ENCODE results near the gene CBX5. TPM values are rescaled to one million over a fixed set of nuclear protein-coding genes. Genes with fewer than 3 reads are reported as not detected.

Gene CBX5
- total RNA-seq, 1 donor from 2014 or later: 288 TPM

GRCh38 chr12:54201001-54201794 is 78.7 kb downstream of the CBX5 start:
- Histone ChIP-seq H3K27ac (no peak overlapping the region), H3K9ac (no peak overlapping the region), H3K36me3 (no peaks in the 10 kb centered on the region), H3F3A (ENCODE audit: low read depth) (no peaks in the 10 kb centered on the region), H3K4me3 (no peak overlapping the region), H2AFZ (replicated peaks) (no peak overlapping the region), H3K79me2 (ENCODE audit: low read depth) (no peaks in the 10 kb centered on the region), H3K4me1 (no peaks in the 10 kb centered on the region), H3K27me3 (peaks cover 100% of the 10 kb centered on the region), H3K4me2 (no peak overlapping the region), H4K20me1 (ENCODE audit: low read depth) (peaks cover 2% of the 10 kb centered on the region), H3K9me3 (ENCODE audit: low read depth) (no peaks in the 10 kb centered on the region)
- Mint-ChIP-seq H3K4me3 (no peak overlapping the region), H3K9me3 (no peaks in the 10 kb centered on the region), H3K36me3 (no peaks in the 10 kb centered on the region), H3K27me3 (ENCODE audit: insufficient read depth, low read depth) (peaks cover 67% of the 10 kb centered on the region), H3K27ac (no peak overlapping the region), H3K4me1 (peaks cover 3% of the 10 kb centered on the region)
- DNase-seq (ENCODE audit: low spot score): peak; percentile 84
- peak; percentile 58 for TF ChIP-seq EZH2phosphoT487 (IDR thresholded peaks at IDR 0.05)
- TF ChIP-seq EZH2 (IDR thresholded peaks at IDR 0.05): peak; percentile 78
- TF ChIP-seq, protein P1, sequence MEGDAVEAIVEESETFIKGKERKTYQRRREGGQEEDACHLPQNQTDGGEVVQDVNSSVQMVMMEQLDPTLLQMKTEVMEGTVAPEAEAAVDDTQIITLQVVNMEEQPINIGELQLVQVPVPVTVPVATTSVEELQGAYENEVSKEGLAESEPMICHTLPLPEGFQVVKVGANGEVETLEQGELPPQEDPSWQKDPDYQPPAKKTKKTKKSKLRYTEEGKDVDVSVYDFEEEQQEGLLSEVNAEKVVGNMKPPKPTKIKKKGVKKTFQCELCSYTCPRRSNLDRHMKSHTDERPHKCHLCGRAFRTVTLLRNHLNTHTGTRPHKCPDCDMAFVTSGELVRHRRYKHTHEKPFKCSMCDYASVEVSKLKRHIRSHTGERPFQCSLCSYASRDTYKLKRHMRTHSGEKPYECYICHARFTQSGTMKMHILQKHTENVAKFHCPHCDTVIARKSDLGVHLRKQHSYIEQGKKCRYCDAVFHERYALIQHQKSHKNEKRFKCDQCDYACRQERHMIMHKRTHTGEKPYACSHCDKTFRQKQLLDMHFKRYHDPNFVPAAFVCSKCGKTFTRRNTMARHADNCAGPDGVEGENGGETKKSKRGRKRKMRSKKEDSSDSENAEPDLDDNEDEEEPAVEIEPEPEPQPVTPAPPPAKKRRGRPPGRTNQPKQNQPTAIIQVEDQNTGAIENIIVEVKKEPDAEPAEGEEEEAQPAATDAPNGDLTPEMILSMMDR (IDR thresholded peaks at IDR 0.05): peak; percentile 96

DNA sequence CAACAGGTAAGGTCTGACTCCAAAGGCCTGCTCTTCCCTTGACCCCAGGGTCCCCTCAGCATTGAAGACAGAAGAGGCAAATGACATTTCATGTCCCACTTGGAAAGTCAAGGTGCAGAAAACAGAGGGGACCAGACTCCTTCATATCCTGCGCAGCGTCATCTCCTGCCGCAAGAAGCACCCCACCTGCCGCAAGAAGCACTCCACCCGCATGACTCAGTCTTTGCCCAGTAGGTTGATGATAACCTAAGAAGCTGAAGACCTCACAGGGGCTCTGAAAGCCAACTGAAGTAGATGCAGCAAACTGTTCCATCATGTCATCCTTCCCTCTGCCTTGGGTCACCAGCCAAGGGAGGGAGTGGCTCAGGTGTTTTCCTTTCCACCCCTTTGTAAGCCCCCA is 79.5 kb downstream of the CBX5 start:
- Mint-ChIP-seq H3K4me3 (peak overlapping the region; percentile 38), H3K9me3 (no peaks in the 10 kb centered on the region)
- H3K27me3 ChIP-seq: peaks cover 100% of the 10 kb centered on the region

GRCh38 chr12:54199917-54200316 is 80.0 kb downstream of the CBX5 start:
- Mint-ChIP-seq H3K27me3 (ENCODE audit: insufficient read depth, low read depth) (peaks cover 74% of the 10 kb centered on the region), H3K9me3 (no peaks in the 10 kb centered on the region), H3K4me1 (no peaks in the 10 kb centered on the region), H3K4me3 (no peak overlapping the region), H3K36me3 (no peaks in the 10 kb centered on the region), H3K27ac (no peak overlapping the region)
- no peaks in the 10 kb centered on the region for H3K9me3 ChIP-seq (ENCODE audit: low read depth)
- H3K36me3 ChIP-seq: no peaks in the 10 kb centered on the region
- peaks cover 2% of the 10 kb centered on the region for H4K20me1 ChIP-seq (ENCODE audit: low read depth)
- H3K79me2 ChIP-seq (ENCODE audit: low read depth): no peaks in the 10 kb centered on the region
- no peak overlapping the region for H3K9ac ChIP-seq
- peaks cover 100% of the 10 kb centered on the region for H3K27me3 ChIP-seq
- H3K4me1 ChIP-seq: no peaks in the 10 kb centered on the region
- no peak for TF ChIP-seq EZH2phosphoT487 (IDR thresholded peaks at IDR 0.05)
- TF ChIP-seq, protein P1 (IDR thresholded peaks at IDR 0.05): no peak
- TF ChIP-seq EZH2 (IDR thresholded peaks at IDR 0.05): no peak
- DNase-seq (ENCODE audit: low spot score): no peak
- H3K4me3 ChIP-seq: no peak overlapping the region
- H2AFZ ChIP-seq (replicated peaks): no peak overlapping the region
- no peaks in the 10 kb centered on the region for H3F3A ChIP-seq (ENCODE audit: low read depth)
- H3K27ac ChIP-seq: no peak overlapping the region
- H3K4me2 ChIP-seq: no peak overlapping the region

More for the DNA sequence above, 79.5 kb downstream of the CBX5 start:
- H3K9me3 ChIP-seq (ENCODE audit: low read depth): no peaks in the 10 kb centered on the region
- DNase-seq (ENCODE audit: low spot score): no peak
- H2AFZ ChIP-seq (replicated peaks): no peak overlapping the region
- peaks cover 2% of the 10 kb centered on the region for H4K20me1 ChIP-seq (ENCODE audit: low read depth)
- TF ChIP-seq EZH2phosphoT487 (IDR thresholded peaks at IDR 0.05) (no peak), EZH2 (IDR thresholded peaks at IDR 0.05) (no peak)
- TF ChIP-seq, protein P1 (IDR thresholded peaks at IDR 0.05): no peak
- no peaks in the 10 kb centered on the region for H3K79me2 ChIP-seq (ENCODE audit: low read depth)
- no peaks in the 10 kb centered on the region for H3K36me3 Mint-ChIP-seq
- no peak overlapping the region for H3K27ac ChIP-seq
- H3K4me1 Mint-ChIP-seq: no peaks in the 10 kb centered on the region
- H3K4me1 ChIP-seq: no peaks in the 10 kb centered on the region
- no peaks in the 10 kb centered on the region for H3K36me3 ChIP-seq
- peaks cover 69% of the 10 kb centered on the region for H3K27me3 Mint-ChIP-seq (ENCODE audit: insufficient read depth, low read depth)
- no peak overlapping the region for H3K4me3 ChIP-seq
- no peak overlapping the region for H3K27ac Mint-ChIP-seq
- H3F3A ChIP-seq (ENCODE audit: low read depth): no peaks in the 10 kb centered on the region
- H3K9ac ChIP-seq: no peak overlapping the region
- H3K4me2 ChIP-seq: no peak overlapping the region

Data from neural progenitor cell (in vitro differentiated cells).